ENCODE results near the gene TENM4. TPM values are rescaled to one million over a fixed set of nuclear protein-coding genes. Genes with fewer than 3 reads are reported as not detected.

The TENM4 gene
- total and polyA plus RNA-seq, 5 experiments from 2014 or later = not detected

GRCh38 chr11:79208126-79208525 is 232.7 kb downstream of the TENM4 start:
- ATAC-seq = no peak
- no peak overlapping the region for H3K4me3 Mint-ChIP-seq
- no peaks in the 10 kb centered on the region for H3K4me1 Mint-ChIP-seq
- H3K36me3 Mint-ChIP-seq = no peaks in the 10 kb centered on the region
- H3K9me3 Mint-ChIP-seq = peaks cover 0 to 2% (median 0%) of the 10 kb centered on the region in 9 donors
- POLR2A ChIA-PET = no interaction called here
- no peak for DNase-seq
- H3K27ac Mint-ChIP-seq = no peak overlapping the region
- peaks cover 0 to 4% (median 0%) of the 10 kb centered on the region in 5 donors for H3K27me3 Mint-ChIP-seq

DNA sequence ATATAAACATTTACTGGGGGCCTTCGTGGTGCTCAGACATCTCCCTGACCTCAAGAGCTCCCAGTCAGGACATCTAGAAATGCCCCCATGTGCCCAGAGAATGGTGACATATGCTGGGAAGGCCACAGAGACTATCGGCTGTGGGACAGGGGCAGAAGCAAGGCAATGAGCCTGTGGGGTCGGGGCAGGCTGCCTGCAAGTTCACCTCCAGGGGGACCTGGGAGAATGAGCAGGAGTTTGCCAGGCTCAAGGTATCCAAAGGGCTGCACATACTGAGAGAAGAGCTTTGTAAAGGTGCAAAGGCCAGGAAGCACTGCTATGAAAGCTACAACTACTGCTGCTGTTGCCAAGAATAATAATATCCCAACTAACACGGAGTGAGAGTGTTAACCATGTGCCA is 233.9 kb downstream of the TENM4 start:
- Mint-ChIP-seq H3K4me3 (no peak overlapping the region), H3K27me3 (peaks cover 0 to 4% (median 0%) of the 10 kb centered on the region in 5 donors), H3K4me1 (no peaks in the 10 kb centered on the region), H3K36me3 (no peaks in the 10 kb centered on the region), H3K9me3 (no peaks in the 10 kb centered on the region), H3K27ac (no peak overlapping the region)
- POLR2A ChIA-PET = no interaction called here
- ATAC-seq = no peak
- DNase-seq = no peak

- no peak overlapping the region for H3K4me3 Mint-ChIP-seq
- peaks cover 0 to 4% (median 0%) of the 10 kb centered on the region in 5 donors for H3K27me3 Mint-ChIP-seq
- H3K27ac Mint-ChIP-seq = no peak overlapping the region
- H3K9me3 Mint-ChIP-seq = no peaks in the 10 kb centered on the region
- H3K4me1 Mint-ChIP-seq = no peaks in the 10 kb centered on the region
- no peaks in the 10 kb centered on the region for H3K36me3 Mint-ChIP-seq
- DNase-seq = no peak
- ATAC-seq = no peak
- POLR2A ChIA-PET = no interaction called here
Observed at GRCh38 chr11:79205786-79206185, 235.0 kb downstream of the TENM4 start.

DNA sequence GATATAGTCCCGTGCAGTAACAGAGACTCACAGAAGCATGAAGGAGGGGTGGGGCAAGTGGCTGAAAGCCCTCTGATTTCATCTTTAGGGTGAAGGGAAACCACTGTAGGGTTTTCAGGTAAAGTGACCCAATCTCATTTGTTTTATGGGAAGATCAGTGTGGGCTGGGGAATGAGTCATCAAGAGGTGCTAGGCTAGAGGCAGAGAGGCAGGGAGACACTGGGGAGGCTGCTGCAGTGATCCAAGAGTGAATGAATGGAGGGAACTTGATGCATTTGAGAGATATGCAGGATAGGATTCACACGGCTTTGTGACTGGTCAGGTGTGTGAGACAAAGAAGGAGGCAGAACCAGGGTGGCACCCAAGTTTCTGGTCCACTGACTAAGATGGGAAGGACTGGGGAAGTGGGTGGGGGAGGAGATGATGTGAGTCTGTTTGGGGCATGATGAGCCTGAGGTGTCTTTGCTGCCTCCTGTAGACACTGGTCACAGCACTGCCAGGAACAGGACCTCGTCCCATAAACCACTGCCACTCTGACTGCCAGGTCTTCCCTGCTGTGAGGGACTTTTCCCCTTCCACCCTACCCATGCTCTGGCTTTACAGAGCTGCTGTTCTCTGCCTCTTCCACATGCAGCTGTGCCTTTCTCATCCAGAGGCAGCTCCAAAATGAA is 239.0 kb downstream of the TENM4 start:
- Mint-ChIP-seq H3K4me3 (no peak overlapping the region), H3K27me3 (peaks cover 0 to 10% (median 4%) of the 10 kb centered on the region in 5 donors), H3K4me1 (no peaks in the 10 kb centered on the region), H3K36me3 (no peaks in the 10 kb centered on the region), H3K27ac (no peak overlapping the region), H3K9me3 (no peaks in the 10 kb centered on the region)
- no peak for DNase-seq
- no peak for ATAC-seq
- POLR2A ChIA-PET = no interaction called here

- Mint-ChIP-seq H3K4me3 (no peak overlapping the region), H3K4me1 (no peaks in the 10 kb centered on the region), H3K9me3 (no peaks in the 10 kb centered on the region), H3K36me3 (no peaks in the 10 kb centered on the region), H3K27ac (no peak overlapping the region), H3K27me3 (peaks cover 0 to 10% (median under 1%) of the 10 kb centered on the region in 5 donors)
- DNase-seq = no peak
- POLR2A ChIA-PET = no interaction called here
- ATAC-seq = no peak
Observed at GRCh38 chr11:79200398-79201070, 240.3 kb downstream of the TENM4 start.

- no peak for ATAC-seq
- Mint-ChIP-seq H3K4me1 (no peaks in the 10 kb centered on the region), H3K27ac (no peak overlapping the region), H3K27me3 (peaks cover 0 to 10% (median 0%) of the 10 kb centered on the region in 5 donors), H3K4me3 (no peak overlapping the region), H3K9me3 (no peaks in the 10 kb centered on the region), H3K36me3 (no peaks in the 10 kb centered on the region)
- POLR2A ChIA-PET = no interaction called here
- no peak for DNase-seq
Observed at GRCh38 chr11:79199729-79200354, 241.0 kb downstream of the TENM4 start.

DNA sequence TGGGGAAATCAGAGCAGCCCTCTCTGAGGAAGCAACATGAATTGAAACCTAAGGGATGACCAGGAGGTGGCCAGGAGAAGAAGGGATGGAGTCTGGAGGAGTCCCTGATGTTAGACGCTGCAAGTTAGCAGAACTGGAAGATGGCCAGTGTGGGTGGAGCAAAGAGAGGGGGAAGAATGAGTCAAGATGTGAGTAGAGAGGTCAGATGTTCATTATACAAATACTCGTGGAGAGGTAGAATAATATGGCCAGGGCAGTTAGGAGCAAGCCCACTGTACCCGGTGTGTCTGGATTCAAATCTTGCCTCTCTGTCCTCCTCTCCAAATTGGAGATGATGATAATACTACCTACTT is 242.0 kb downstream of the TENM4 start:
- Mint-ChIP-seq H3K27ac (no peak overlapping the region), H3K36me3 (no peaks in the 10 kb centered on the region), H3K9me3 (peaks cover 0 to 5% (median 0%) of the 10 kb centered on the region in 9 donors), H3K27me3 (peaks cover 0 to 10% (median 0%) of the 10 kb centered on the region in 5 donors), H3K4me3 (no peak overlapping the region), H3K4me1 (no peaks in the 10 kb centered on the region)
- no peak for ATAC-seq
- DNase-seq = no peak
- POLR2A ChIA-PET = no interaction called here

- POLR2A ChIA-PET = no interaction called here
- H3K9me3 Mint-ChIP-seq = peaks cover 0 to 9% (median 0%) of the 10 kb centered on the region in 9 donors
- no peak overlapping the region for H3K27ac Mint-ChIP-seq
- H3K27me3 Mint-ChIP-seq = peaks cover 0 to 10% (median 0%) of the 10 kb centered on the region in 5 donors
- H3K36me3 Mint-ChIP-seq = no peaks in the 10 kb centered on the region
- peaks cover 0 to 2% (median 0%) of the 10 kb centered on the region in 4 donors for H3K4me1 Mint-ChIP-seq
- no peak for ATAC-seq
- H3K4me3 Mint-ChIP-seq = no peak overlapping the region
- no peak for DNase-seq
Observed at GRCh38 chr11:79198203-79198897, 242.5 kb downstream of the TENM4 start.

GRCh38 chr11:79196950-79197349 is 243.9 kb downstream of the TENM4 start:
- POLR2A ChIA-PET = no interaction called here
- Mint-ChIP-seq H3K4me3 (no peak overlapping the region), H3K27me3 (peaks cover 0 to 10% (median 0%) of the 10 kb centered on the region in 5 donors), H3K36me3 (no peaks in the 10 kb centered on the region), H3K4me1 (peaks cover 0 to 2% (median 0%) of the 10 kb centered on the region in 4 donors), H3K27ac (no peak overlapping the region), H3K9me3 (peaks cover 0 to 13% (median 3%) of the 10 kb centered on the region in 9 donors)
- DNase-seq (no peak), ATAC-seq (no peak)

GRCh38 chr11:79195209-79195608 is 245.6 kb downstream of the TENM4 start:
- H3K4me1 Mint-ChIP-seq = peaks cover 0 to 2% (median 0%) of the 10 kb centered on the region in 4 donors
- H3K9me3 Mint-ChIP-seq = peaks cover 0 to 13% (median 3%) of the 10 kb centered on the region in 9 donors
- DNase-seq (no peak), ATAC-seq (no peak)
- H3K27me3 Mint-ChIP-seq = peaks cover 0 to 10% (median 0%) of the 10 kb centered on the region in 5 donors
- POLR2A ChIA-PET = no interaction called here
- no peaks in the 10 kb centered on the region for H3K36me3 Mint-ChIP-seq
- H3K27ac Mint-ChIP-seq = no peak overlapping the region
- H3K4me3 Mint-ChIP-seq = no peak overlapping the region

GRCh38 chr11:79193663-79194310 is 247.0 kb downstream of the TENM4 start:
- ATAC-seq (no peak), DNase-seq (no peak)
- H3K27ac Mint-ChIP-seq = no peak overlapping the region
- H3K9me3 Mint-ChIP-seq = peaks cover 0 to 13% (median 3%) of the 10 kb centered on the region in 9 donors
- no peaks in the 10 kb centered on the region for H3K36me3 Mint-ChIP-seq
- H3K4me1 Mint-ChIP-seq = peaks cover 0 to 2% (median 0%) of the 10 kb centered on the region in 4 donors
- POLR2A ChIA-PET = no interaction called here
- H3K27me3 Mint-ChIP-seq = peaks cover 0 to 10% (median 0%) of the 10 kb centered on the region in 5 donors
- H3K4me3 Mint-ChIP-seq = no peak overlapping the region

GRCh38 chr11:79192836-79193235 is 248.0 kb downstream of the TENM4 start:
- ATAC-seq (no peak), DNase-seq (no peak)
- Mint-ChIP-seq H3K36me3 (no peaks in the 10 kb centered on the region), H3K27me3 (peaks cover 0 to 10% (median 0%) of the 10 kb centered on the region in 5 donors), H3K27ac (no peak overlapping the region), H3K4me1 (peaks cover 0 to 2% (median 0%) of the 10 kb centered on the region in 4 donors), H3K4me3 (no peak overlapping the region), H3K9me3 (peaks cover 0 to 13% (median 3%) of the 10 kb centered on the region in 9 donors)
- POLR2A ChIA-PET = no interaction called here

Measured in naive thymus-derived CD8-positive, alpha-beta T cell (primary cell).